NCI-H510A treated with DMSO at 0.1 percent for 48 hours (cell line): Measurements from ENCODE around the gene RHBDD3.

Source experiments
- DNase-seq: peaks from one replicate; lab custom pipeline; 2025; lab: John Stamatoyannopoulos, UW

The RHBDD3 gene

GRCh38 chr22:29269731-29270474 lies 2.1 kb upstream of the RHBDD3 start:
- no peak for DNase-seq

- no peak for DNase-seq
These were observed 1.4 kb upstream of the RHBDD3 start for GRCh38 chr22:29269230-29269604.

- no peak for DNase-seq
These were observed 889 bp upstream of the RHBDD3 start for GRCh38 chr22:29268511-29269229.

- no peak for DNase-seq
These were observed 321 bp downstream of the RHBDD3 start for GRCh38 chr22:29267462-29267857.

GRCh38 chr22:29266564-29267461 lies 968 bp downstream of the RHBDD3 start:
- DNase-seq, result no peak

GRCh38 chr22:29265929-29266328 lies 1.9 kb downstream of the RHBDD3 start:
- DNase-seq, result no peak

- DNase-seq, result no peak
These were observed 2.5 kb downstream of the RHBDD3 start for GRCh38 chr22:29265305-29265704.

- DNase-seq, result no peak
These were observed 3.9 kb downstream of the RHBDD3 start for GRCh38 chr22:29263791-29264276.

- no peak for DNase-seq
These were observed 7.0 kb downstream of the RHBDD3 start for GRCh38 chr22:29260601-29261315.

- no peak for DNase-seq
These were observed 7.7 kb downstream of the RHBDD3 start for GRCh38 chr22:29260031-29260560.

GRCh38 chr22:29259253-29259899 lies 8.4 kb downstream of the RHBDD3 start:
- DNase-seq, result no peak

- no peak for DNase-seq
These were observed 9.2 kb downstream of the RHBDD3 start for GRCh38 chr22:29258407-29259252.

- no peak for DNase-seq
These were observed 10.0 kb downstream of the RHBDD3 start for GRCh38 chr22:29257751-29258181.

- DNase-seq, result no peak
These were observed 11.0 kb downstream of the RHBDD3 start for GRCh38 chr22:29256606-29257325.

- DNase-seq, result no peak
These were observed 12.6 kb downstream of the RHBDD3 start for GRCh38 chr22:29255064-29255621.

GRCh38 chr22:29254286-29254660 lies 13.5 kb downstream of the RHBDD3 start:
- DNase-seq, result no peak

- no peak for DNase-seq
These were observed 14.1 kb downstream of the RHBDD3 start for GRCh38 chr22:29253561-29254285.
